DOHH2 (cell line): ENCODE results near the gene TBR1.

Experiments used
- H3F3A ChIP-seq: fragments of 200-600 bp; sonication (generic), shearing (Covaris generic); 2 replicates; pipeline ENCODE4 v1.6.0; 2016; ENCODE audit warnings: antibody characterized with exemption, mild to moderate bottlenecking; ENCODE audit not compliant: control insufficient read depth, insufficient read depth
- H3K27ac ChIP-seq: fragments of 200-600 bp; sonication (generic); 2 replicates; pipeline ENCODE4 v1.5.1; 2014; ENCODE audit warnings: low read depth, mild to moderate bottlenecking, low read length, moderate library complexity
- H3K27me3 ChIP-seq: fragments of 200-600 bp; sonication (generic); 2 replicates; pipeline ENCODE4 v1.6.1; 2014; ENCODE audit warnings: mild to moderate bottlenecking, low read length, mixed read lengths; ENCODE audit not compliant: control insufficient read depth
- H3K36me3 ChIP-seq: fragments of 200-600 bp; sonication (generic); 2 replicates; pipeline ENCODE4 v1.6.1; 2014; ENCODE audit warnings: mild to moderate bottlenecking, low read length, moderate library complexity, mixed read lengths; ENCODE audit not compliant: control insufficient read depth
- H3K4me1 ChIP-seq: fragments of 200-600 bp; sonication (generic); 2 replicates; pipeline ENCODE4 v1.6.1; 2014; ENCODE audit warnings: mild to moderate bottlenecking, low read length, mixed read lengths; ENCODE audit not compliant: control insufficient read depth
- H3K4me2 ChIP-seq: fragments of 200-600 bp; sonication (generic); 2 replicates; pipeline ENCODE4 v1.6.0; 2014; ENCODE audit warnings: mild to moderate bottlenecking, low read length, moderate library complexity
- H3K4me3 ChIP-seq: fragments of 200-600 bp; sonication (generic); 2 replicates; pipeline ENCODE4 v1.5.1; 2014; ENCODE audit warnings: mild to moderate bottlenecking, low read length, mixed read lengths
- H3K79me2 ChIP-seq: fragments of 200-600 bp; sonication (generic); 2 replicates; pipeline ENCODE4 v1.6.1; 2014; ENCODE audit warnings: mild to moderate bottlenecking, low read length, mixed read lengths; ENCODE audit not compliant: control insufficient read depth
- H3K9me2 ChIP-seq: fragments of 200-600 bp; sonication (generic); replicated peaks from 2 replicates; pipeline ENCODE4 v1.6.1; 2014; ENCODE audit warnings: mild to moderate bottlenecking, low read length, mixed read lengths; ENCODE audit not compliant: control insufficient read depth
- H3K9me3 ChIP-seq: fragments of 200-600 bp; sonication (generic); 2 replicates; pipeline ENCODE4 v1.6.1; 2014; ENCODE audit warnings: antibody characterized with exemption, low read length, mixed read lengths; ENCODE audit not compliant: control insufficient read depth, insufficient read depth
- H4K20me1 ChIP-seq: fragments of 200-600 bp; sonication (generic); 2 replicates; pipeline ENCODE4 v1.6.0; 2014; ENCODE audit warnings: low read depth, mild to moderate bottlenecking, antibody characterized with exemption, low read length, moderate library complexity; ENCODE audit not compliant: control insufficient read depth, insufficient read depth
- CTCF ChIP-seq: fragments of 200-600 bp; sonication (generic); IDR thresholded peaks from one replicate; pipeline ENCODE4 v1.5.1; 2014; ENCODE audit warnings: antibody characterized with exemption, mild to moderate bottlenecking, low read depth, low read length; ENCODE audit not compliant: poor library complexity, severe bottlenecking
- EZH2phosphoT487 ChIP-seq: fragments of 200-600 bp; sonication (generic); IDR thresholded peaks from 2 replicates; pipeline ENCODE4 v1.6.1; 2017; ENCODE audit warnings: borderline replicate concordance, mild to moderate bottlenecking, antibody characterized with exemption, low read length, moderate library complexity, mixed read lengths

The TBR1 gene

DNA sequence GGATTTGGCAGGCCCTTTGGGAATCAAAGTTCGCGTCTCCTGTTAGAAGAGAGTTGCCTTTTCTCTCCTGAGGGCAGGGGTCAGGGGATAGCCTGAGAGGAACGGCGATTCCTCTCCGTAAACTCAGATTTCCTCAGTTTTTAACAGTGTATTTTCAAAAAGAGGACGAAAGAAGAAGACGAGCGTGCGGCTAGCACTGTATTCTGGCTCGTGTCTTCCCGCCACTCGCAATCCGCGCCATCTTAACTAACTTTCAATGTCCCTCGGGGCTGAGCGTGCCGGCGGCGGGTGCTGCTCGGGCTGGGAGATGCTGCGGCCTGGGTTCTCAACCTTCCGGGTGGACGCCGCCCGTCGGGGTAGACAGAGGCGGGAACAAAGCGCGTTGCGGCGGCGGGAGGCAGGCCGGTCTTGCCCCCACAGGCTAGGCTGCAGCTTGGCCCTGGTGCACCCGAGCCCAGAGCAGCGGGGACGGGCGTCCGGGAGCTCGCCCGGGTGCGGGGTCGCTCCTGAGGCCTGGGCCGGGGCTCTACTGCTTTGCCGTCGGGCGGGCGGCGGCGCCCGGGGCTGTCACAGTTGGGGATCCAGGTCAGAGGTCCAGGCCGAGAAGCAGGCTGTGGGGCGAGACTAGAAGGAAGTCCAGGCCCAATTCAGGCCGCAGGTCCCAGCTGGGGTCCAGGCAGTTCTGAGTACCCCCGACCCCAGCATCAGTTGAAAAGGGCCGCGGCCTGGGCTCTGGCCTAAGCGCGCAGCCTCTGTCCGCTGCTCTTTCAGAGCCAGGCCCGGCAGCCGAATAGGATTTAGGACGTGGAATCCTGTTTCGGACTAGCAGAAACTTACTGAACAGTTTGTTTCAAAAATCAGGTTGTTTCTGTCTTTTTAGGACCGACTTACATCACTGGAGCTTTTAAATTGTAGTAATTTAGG, 11.8 kb downstream of the TBR1 start:
- Histone ChIP-seq H3K27me3 (no peaks in the 10 kb centered on the region), H3K27ac (no peak overlapping the region), H4K20me1 (no peaks in the 10 kb centered on the region), H3K4me2 (no peak overlapping the region), H3K36me3 (no peaks in the 10 kb centered on the region), H3K9me2 (no peaks in the 10 kb centered on the region), H3K4me3 (no peak overlapping the region), H3K79me2 (no peaks in the 10 kb centered on the region), H3F3A (no peaks in the 10 kb centered on the region), H3K9me3 (peaks cover 7% of the 10 kb centered on the region; the same call in 1 of the 2 replicates), H3K4me1 (no peaks in the 10 kb centered on the region)
- no peak for TF ChIP-seq EZH2phosphoT487
- TF ChIP-seq CTCF: no peak

GRCh38 chr2:161430386-161430785, 14.3 kb downstream of the TBR1 start:
- no peaks in the 10 kb centered on the region for H4K20me1 ChIP-seq
- H3K36me3 ChIP-seq: no peaks in the 10 kb centered on the region
- no peak overlapping the region for H3K4me2 ChIP-seq
- no peak overlapping the region for H3K4me3 ChIP-seq
- no peaks in the 10 kb centered on the region for H3K79me2 ChIP-seq
- no peaks in the 10 kb centered on the region for H3K27me3 ChIP-seq
- no peaks in the 10 kb centered on the region for H3K4me1 ChIP-seq
- no peak overlapping the region for H3K27ac ChIP-seq
- H3F3A ChIP-seq: no peaks in the 10 kb centered on the region
- TF ChIP-seq EZH2phosphoT487 (no peak), CTCF (no peak)
- no peaks in the 10 kb centered on the region for H3K9me2 ChIP-seq
- H3K9me3 ChIP-seq: no peaks in the 10 kb centered on the region; the same call in 1 of the 2 replicates

DNA sequence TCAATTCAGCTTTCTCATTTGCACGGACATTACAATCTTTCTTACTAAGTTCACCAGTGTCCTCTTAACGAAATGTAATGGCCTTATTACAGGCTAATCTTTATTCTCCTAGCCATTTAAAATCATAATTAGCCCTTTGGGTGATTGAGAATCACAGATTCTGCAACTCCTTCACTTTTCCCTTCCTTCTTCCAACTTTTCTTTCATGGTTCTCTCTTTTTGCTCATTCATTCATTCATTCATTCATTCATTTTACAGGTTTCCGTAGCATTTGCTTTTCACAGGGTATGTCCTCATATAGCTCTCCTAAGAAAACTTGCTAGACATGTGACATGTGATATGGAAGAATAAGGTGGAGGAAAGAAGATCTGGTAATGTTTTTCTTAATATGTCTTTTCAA, 16.0 kb downstream of the TBR1 start:
- Histone ChIP-seq H3K27me3 (no peaks in the 10 kb centered on the region), H3K36me3 (no peaks in the 10 kb centered on the region), H3K9me2 (no peaks in the 10 kb centered on the region), H3K27ac (no peak overlapping the region), H3K4me3 (no peak overlapping the region), H3F3A (no peaks in the 10 kb centered on the region), H3K9me3 (no peaks in the 10 kb centered on the region; the same call in 1 of the 2 replicates), H3K79me2 (no peaks in the 10 kb centered on the region), H3K4me1 (no peaks in the 10 kb centered on the region), H3K4me2 (no peak overlapping the region), H4K20me1 (no peaks in the 10 kb centered on the region)
- TF ChIP-seq CTCF (no peak), EZH2phosphoT487 (no peak)
